Measurements from ENCODE around the gene BRF1.
"Not testable (repeated sequence)": the region's sequence is repeated elsewhere in the genome, so short reads cannot be mapped to it uniquely, and the experiment has no call there.

BRF1 gene

DNA sequence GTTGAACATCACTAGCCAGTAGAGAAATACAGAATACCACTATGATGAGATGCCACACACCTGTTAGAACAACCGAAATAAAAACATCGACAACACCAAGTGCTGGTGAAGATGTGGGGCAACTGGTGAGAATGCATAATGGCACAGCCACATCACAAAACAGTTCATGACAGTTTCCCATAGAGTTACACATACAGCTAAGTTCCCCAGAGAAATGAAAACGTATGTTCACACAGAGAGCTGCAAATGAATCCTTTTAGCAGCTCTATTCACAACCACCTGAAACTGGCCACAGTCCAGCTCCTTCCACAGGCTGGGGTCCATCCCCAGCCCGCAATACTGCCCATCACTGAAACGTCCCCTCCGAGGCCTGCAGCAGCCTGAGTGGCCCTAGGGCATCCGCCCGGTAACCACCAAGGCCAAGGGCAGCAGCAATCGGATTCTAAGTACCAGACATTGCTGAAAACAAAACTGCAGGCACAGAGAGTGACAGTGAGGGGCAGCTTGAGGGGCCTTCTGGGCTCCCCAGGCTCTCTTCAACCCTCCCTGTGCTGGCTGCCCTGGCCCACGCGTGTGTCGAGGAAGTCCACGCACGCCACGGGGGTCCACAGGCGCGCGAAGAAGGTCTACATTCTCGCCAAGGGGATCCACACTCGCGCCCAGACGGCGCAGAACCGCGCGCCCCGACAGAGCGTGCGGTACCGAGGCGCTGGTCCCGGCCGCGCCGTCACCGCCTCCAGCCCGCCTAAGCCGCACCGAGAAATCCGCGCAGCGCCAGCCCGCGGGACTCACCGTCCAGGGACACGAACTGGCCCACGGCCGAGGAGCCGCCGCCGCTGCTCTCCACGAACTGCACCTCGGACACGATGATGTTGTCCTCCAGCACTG lies 903 bp downstream of the BRF1 start:
- H3K4me3 ChIP-seq (replicated peaks in 1 of 2; ENCODE audit: low read depth in 2 of 2, low read length in 2 of 2): peak overlapping the region; percentile 78 to 84
- DNase-seq (ENCODE audit: low read depth in 2 of 2): peak in 1 of 2 donors; percentile 38
- TF ChIP-seq, protein P1, sequence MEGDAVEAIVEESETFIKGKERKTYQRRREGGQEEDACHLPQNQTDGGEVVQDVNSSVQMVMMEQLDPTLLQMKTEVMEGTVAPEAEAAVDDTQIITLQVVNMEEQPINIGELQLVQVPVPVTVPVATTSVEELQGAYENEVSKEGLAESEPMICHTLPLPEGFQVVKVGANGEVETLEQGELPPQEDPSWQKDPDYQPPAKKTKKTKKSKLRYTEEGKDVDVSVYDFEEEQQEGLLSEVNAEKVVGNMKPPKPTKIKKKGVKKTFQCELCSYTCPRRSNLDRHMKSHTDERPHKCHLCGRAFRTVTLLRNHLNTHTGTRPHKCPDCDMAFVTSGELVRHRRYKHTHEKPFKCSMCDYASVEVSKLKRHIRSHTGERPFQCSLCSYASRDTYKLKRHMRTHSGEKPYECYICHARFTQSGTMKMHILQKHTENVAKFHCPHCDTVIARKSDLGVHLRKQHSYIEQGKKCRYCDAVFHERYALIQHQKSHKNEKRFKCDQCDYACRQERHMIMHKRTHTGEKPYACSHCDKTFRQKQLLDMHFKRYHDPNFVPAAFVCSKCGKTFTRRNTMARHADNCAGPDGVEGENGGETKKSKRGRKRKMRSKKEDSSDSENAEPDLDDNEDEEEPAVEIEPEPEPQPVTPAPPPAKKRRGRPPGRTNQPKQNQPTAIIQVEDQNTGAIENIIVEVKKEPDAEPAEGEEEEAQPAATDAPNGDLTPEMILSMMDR (IDR thresholded peaks at IDR 0.05; ENCODE audit: low read depth, low read length): no peak

DNA sequence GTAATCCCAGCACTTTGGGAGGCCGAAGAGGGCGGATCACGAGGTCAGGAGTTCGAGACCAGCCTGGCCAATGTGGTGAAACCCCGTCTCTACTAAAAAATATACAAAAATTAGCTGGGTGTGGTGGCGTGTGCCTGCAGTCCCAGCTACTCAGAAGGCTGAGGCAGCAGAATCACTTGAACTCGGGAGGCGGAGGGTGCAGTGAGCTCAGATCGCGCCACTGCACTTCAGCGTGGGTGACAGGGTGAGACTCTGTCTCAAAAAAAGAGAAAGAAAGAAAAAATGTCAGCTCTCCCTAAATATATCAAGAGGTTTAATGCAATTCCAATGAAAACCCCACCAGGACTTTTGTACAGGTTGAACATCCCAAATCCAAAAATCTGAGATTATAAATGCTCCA lies 3.5 kb downstream of the BRF1 start:
- DNase-seq (ENCODE audit: low read depth in 2 of 2); H3K4me3 ChIP-seq (replicated peaks in 1 of 2; ENCODE audit: low read depth in 2 of 2, low read length in 2 of 2): not testable (repeated sequence)

DNA sequence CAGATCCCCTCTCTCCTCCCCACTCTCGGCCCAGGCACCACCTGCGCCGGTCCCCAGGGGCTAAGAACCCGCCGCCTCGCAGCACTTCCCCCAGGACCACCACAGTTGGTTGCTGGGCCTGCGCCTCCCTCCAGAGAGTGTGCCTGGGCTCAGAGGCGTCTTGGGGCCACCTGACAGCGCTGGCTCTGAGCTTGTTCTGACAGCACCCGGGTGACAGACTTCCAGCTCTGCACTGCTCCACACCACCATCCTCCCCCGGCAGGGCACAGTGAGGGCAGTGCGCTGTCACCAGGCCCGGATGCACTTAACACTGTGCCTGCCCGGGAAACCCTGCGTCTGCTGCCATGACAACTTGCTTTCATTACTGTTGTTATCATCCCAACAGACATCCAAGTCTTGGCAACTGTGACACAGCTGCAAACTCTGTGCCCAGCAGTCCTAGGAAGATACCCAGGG lies 6.6 kb downstream of the BRF1 start:
- DNase-seq (ENCODE audit: low read depth in 2 of 2): peak; percentile 14 to 70
- TF ChIP-seq, protein P1 (IDR thresholded peaks at IDR 0.05; ENCODE audit: low read depth, low read length): no peak
- H3K4me3 ChIP-seq (replicated peaks in 1 of 2; ENCODE audit: low read depth in 2 of 2, low read length in 2 of 2): no peak overlapping the region

DNA sequence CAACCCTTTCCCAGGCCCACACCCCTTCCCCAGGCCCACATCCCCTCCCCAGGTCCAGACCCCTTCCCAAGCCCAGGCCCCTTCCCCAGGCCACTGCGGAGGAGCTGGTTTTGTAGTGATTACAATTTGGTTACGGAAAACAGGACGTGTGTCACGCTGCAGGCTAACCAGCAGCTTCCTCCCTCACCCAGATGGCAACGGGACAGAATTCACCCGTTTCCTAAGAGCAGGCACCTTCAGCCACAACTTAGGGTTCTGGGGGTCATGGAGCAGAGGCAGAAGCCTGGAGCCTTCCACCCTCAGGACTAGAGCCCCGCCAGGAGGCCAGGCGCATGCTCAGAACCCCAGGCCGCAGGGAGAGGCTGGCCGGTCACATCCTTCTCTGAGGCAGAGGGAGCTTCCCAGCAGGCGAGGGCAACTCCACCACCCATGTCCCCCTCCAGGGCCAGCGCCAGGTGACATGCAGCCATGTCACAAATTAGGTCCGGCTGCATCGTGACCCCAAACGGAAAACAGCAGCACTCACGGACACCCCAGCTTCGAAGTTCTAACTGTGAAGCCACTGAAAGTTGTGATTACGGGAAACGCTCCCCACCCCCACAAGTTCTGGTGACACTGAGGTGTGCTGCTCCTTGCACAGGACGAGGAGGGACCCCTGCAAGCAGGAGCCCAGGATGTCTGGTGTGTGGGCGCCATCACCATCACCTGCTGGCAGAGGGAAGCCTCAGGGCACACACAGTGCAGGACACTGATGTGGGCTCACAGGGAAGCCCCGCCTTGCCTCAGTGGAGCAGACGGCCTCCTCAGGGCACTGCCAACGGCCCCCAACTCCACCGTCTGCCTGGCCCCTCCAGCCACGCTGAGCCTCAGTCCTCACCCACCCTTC lies 7.7 kb downstream of the BRF1 start:
- TF ChIP-seq, protein P1 (IDR thresholded peaks at IDR 0.05; ENCODE audit: low read depth, low read length): no peak
- DNase-seq (ENCODE audit: low read depth in 2 of 2): no peak
- no peak overlapping the region for H3K4me3 ChIP-seq (replicated peaks in 1 of 2; ENCODE audit: low read depth in 2 of 2, low read length in 2 of 2)

DNA sequence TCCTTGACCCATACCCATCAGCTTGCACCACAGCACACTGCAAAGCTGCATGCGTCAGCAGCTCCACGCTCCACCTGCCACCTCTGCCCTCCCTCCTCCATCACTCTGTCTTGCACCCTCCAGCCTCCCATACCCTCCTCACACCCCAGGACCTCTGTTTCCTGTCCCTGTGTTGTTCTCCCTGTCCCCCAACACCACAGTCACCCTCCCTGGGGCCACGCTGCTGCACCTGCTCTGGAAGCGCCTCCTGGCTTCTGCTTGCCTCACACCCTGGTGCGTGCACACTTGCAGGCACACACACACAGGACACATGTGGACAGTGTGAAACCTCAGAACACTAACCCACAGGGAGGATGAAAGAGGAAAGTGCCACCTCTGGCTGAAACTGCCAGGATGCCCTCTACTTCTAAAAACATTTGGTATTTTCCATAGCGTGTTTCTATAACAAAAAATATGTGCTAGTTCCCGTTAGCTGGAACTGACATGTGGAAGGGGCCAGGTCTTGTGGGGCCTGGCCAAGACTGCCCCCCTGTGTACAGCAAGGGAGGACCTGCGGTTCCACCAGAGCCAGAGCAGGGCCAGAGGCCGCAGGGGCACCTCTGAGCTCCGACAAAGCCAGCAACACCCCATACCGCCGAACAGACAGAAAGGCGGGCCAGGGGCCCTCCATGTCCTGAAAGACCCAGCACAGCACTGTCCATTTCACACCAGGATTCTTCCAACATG lies 10.0 kb downstream of the BRF1 start:
- no peak for DNase-seq (ENCODE audit: low read depth in 2 of 2)
- TF ChIP-seq, protein P1 (IDR thresholded peaks at IDR 0.05; ENCODE audit: low read depth, low read length): no peak
- no peak overlapping the region for H3K4me3 ChIP-seq (replicated peaks in 1 of 2; ENCODE audit: low read depth in 2 of 2, low read length in 2 of 2)

DNA sequence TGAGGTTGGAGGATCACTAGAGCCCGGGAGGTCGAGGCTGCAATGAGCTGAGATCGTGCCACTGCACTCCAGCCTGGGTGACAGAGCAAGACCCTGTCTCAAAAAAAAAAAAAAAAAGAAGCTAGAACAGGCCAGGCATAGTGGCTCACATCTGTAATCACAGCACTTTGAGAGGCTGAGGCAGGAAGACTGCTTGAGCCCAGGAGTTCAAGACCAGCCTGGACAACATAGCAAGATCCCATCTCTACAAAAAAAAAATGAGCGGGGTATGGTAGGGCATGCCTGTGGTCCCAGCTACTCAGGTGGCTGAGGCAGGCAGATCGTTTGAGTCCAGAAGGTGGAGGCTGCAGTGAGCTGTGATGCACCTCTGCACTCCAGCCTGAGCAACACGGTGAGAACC lies 11.9 kb downstream of the BRF1 start:
- not testable (repeated sequence) for DNase-seq (ENCODE audit: low read depth in 2 of 2); H3K4me3 ChIP-seq (replicated peaks in 1 of 2; ENCODE audit: low read depth in 2 of 2, low read length in 2 of 2)

DNA sequence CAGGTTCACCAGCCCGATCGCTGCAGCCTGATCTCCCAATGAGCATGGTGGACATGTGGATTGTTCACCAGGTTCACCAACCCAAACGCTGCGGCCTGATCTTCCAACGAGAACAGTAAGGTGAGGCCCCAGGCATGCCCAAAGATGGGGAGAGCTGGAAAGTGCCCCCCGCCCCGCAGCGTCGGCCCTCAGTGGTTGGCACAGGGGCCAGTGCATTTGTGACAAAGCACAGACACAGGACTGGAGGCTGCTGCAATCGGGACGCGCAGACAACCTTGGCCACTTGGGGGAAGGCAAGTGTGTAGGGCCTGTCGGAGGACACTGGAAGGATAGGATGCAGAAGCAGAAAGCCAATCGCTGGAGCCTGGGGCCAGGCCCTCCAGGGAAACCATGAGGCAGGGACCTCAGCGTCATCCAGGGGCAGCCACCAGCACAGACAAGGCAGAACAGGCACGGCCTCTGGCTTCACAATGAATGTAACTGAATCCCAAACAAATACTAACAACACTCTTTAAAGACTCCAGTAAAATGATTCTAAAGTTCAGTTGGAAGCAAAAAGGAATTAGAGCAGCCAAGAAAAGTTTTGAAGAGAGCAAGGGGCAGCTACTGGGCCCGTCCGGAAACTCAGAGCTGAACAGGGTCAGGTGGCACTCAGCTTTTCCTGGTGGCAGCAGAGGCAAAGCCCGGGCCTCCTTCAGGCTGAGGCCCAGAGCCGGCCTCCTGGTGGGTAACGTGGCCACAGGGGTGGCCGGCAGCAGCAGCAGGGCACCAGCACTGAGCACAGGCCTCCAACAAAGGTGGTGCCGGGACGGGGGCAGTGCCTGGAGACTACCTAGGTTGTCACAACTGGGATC lies 13.3 kb downstream of the BRF1 start:
- TF ChIP-seq, protein P1 (IDR thresholded peaks at IDR 0.05; ENCODE audit: low read depth, low read length): no peak
- DNase-seq (ENCODE audit: low read depth in 2 of 2): no peak
- H3K4me3 ChIP-seq (replicated peaks in 1 of 2; ENCODE audit: low read depth in 2 of 2, low read length in 2 of 2): no peak overlapping the region
